GM23338 (cell line): Measurements from ENCODE around the gene SELE. TPM values are rescaled to one million over a fixed set of nuclear protein-coding genes. Genes with fewer than 3 reads are reported as not detected.

Experiments
- ATAC-seq: fragments of 200-7000 bp; cut with Tn5 transposase; 3 replicates; pipeline ENCODE4 v1.9.1; 2020
- DNase-seq: peaks from one replicate; pipeline ENCODE4 v3.0.0-alpha.2; 2015; ENCODE audit warnings: low spot score
- H2AFZ ChIP-seq: fragments of 200-600 bp; sonication (generic); 2 replicates; pipeline ENCODE4 v1.8.0; 2016; ENCODE audit warnings: antibody characterized with exemption, mild to moderate bottlenecking, moderate library complexity
- H3F3A ChIP-seq: fragments of 200-600 bp; sonication (generic); replicated peaks from 2 replicates; pipeline ENCODE4 v1.8.0; 2017; ENCODE audit warnings: antibody characterized with exemption, mixed run types, low read depth
- H3K27ac ChIP-seq: fragments of 200-600 bp; sonication (generic); 2 replicates; pipeline ENCODE4 v1.6.1; 2016; ENCODE audit warnings: low read depth
- H3K27me3 ChIP-seq: fragments of 200-600 bp; sonication (generic); 2 replicates; pipeline ENCODE4 v1.8.0; 2016; ENCODE audit warnings: mild to moderate bottlenecking, mixed run types, moderate library complexity; ENCODE audit not compliant: insufficient read depth
- H3K36me3 ChIP-seq: fragments of 200-600 bp; sonication (generic); 2 replicates; pipeline ENCODE4 v1.8.0; 2016; ENCODE audit warnings: mild to moderate bottlenecking; ENCODE audit not compliant: insufficient read depth
- H3K4me1 ChIP-seq: fragments of 200-600 bp; sonication (generic); 2 replicates; pipeline ENCODE4 v1.8.0; 2016; ENCODE audit warnings: mild to moderate bottlenecking, moderate library complexity; ENCODE audit not compliant: insufficient read depth
- H3K4me2 ChIP-seq: fragments of 200-600 bp; sonication (generic); 2 replicates; pipeline ENCODE4 v1.7.1; 2017; ENCODE audit warnings: mixed run types
- H3K4me3 ChIP-seq: fragments of 200-600 bp; sonication (generic); 2 replicates; pipeline ENCODE4 v1.6.1; 2016; ENCODE audit warnings: mixed run types
- H3K79me2 ChIP-seq: fragments of 200-600 bp; sonication (generic); replicated peaks from 2 replicates; pipeline ENCODE4 v1.8.0; 2017; ENCODE audit warnings: mild to moderate bottlenecking; ENCODE audit not compliant: insufficient read depth
- H3K9me2 ChIP-seq: fragments of 200-600 bp; sonication (generic); 2 replicates; pipeline ENCODE4 v1.8.0; 2017; ENCODE audit not compliant: insufficient read depth
- H4K20me1 ChIP-seq: fragments of 200-600 bp; sonication (generic); replicated peaks from 2 replicates; pipeline ENCODE4 v1.8.0; 2017; ENCODE audit warnings: mild to moderate bottlenecking; ENCODE audit not compliant: insufficient read depth
- H3K27ac Mint-ChIP-seq: 2 replicates; pipeline ENCODE4 v1.8.0; 2020; ENCODE audit warnings: inconsistent platforms, mild to moderate bottlenecking, moderate library complexity, mixed read lengths
- H3K27me3 Mint-ChIP-seq: 3 replicates; pipeline ENCODE4 v1.8.0; 2022; ENCODE audit warnings: low read depth, mild to moderate bottlenecking, moderate library complexity, mixed read lengths, inconsistent platforms; ENCODE audit not compliant: insufficient read depth, poor library complexity
- H3K36me3 Mint-ChIP-seq: 3 replicates; pipeline ENCODE4 v1.8.0; 2021; ENCODE audit warnings: low read depth, mild to moderate bottlenecking, inconsistent platforms, moderate library complexity, mixed read lengths
- H3K4me1 Mint-ChIP-seq: 3 replicates; pipeline ENCODE4 v1.8.0; 2020; ENCODE audit warnings: mild to moderate bottlenecking, inconsistent platforms, mixed read lengths
- H3K4me3 Mint-ChIP-seq: 3 replicates; pipeline ENCODE4 v1.8.0; 2021; ENCODE audit warnings: moderate library complexity, mild to moderate bottlenecking, inconsistent platforms, mixed read lengths
- H3K9me3 Mint-ChIP-seq: 3 replicates; pipeline ENCODE4 v1.8.0; 2020; ENCODE audit warnings: moderate library complexity, mild to moderate bottlenecking, inconsistent platforms, mixed read lengths
- CREB1 ChIP-seq: fragments of 250-450 bp; sonication (Bioruptor Pico); IDR thresholded peaks from 2 replicates; pipeline ENCODE4 v1.5.0; 2020; ENCODE audit warnings: low read depth, mild to moderate bottlenecking, moderate library complexity
- CTCF ChIP-seq, 2 experiments: fragments of 200-600 bp in 1 of 2; sonication (generic) in 1 of 2; conservative IDR thresholded peaks; 2 replicates each; pipeline versions ENCODE4 v1.5.1 to v1.6.1; 2016 to 2017; ENCODE audit warnings: antibody characterized with exemption in 2 of 2, low read depth in 2 of 2, mild to moderate bottlenecking in 2 of 2, moderate library complexity in 1 of 2
- ETS1 ChIP-seq: IDR thresholded peaks from 2 replicates; pipeline ENCODE4 v1.6.1; 2016; ENCODE audit warnings: antibody characterized with exemption
- EZH2 ChIP-seq: fragments of 200-600 bp; sonication (generic); IDR thresholded peaks from one replicate; pipeline ENCODE4 v1.8.0; 2017; ENCODE audit warnings: antibody characterized with exemption, mild to moderate bottlenecking, low read depth; ENCODE audit not compliant: unreplicated experiment
- EZH2phosphoT487 ChIP-seq: fragments of 200-600 bp; sonication (generic); IDR thresholded peaks from one replicate; pipeline ENCODE4 v1.8.1; 2018; ENCODE audit warnings: antibody characterized with exemption; ENCODE audit not compliant: unreplicated experiment
- JUNB ChIP-seq: IDR thresholded peaks from one replicate; pipeline ENCODE4 v1.6.1; 2016; ENCODE audit warnings: antibody characterized with exemption; ENCODE audit not compliant: unreplicated experiment
- NANOG ChIP-seq: IDR thresholded peaks from 2 replicates; pipeline ENCODE4 v1.6.1; 2016; ENCODE audit warnings: antibody characterized with exemption, borderline replicate concordance
- POLR2AphosphoS5 ChIP-seq: IDR thresholded peaks from 2 replicates; pipeline ENCODE4 v1.6.1; 2016; ENCODE audit warnings: antibody characterized with exemption, low read depth
- STAT1 ChIP-seq: IDR thresholded peaks from one replicate; pipeline ENCODE4 v1.6.1; 2016; ENCODE audit warnings: antibody characterized with exemption; ENCODE audit not compliant: unreplicated experiment
- ZNF114 ChIP-seq: fragments of 250-450 bp; sonication (Bioruptor Pico); IDR thresholded peaks from 2 replicates; pipeline ENCODE4 v1.5.0; 2020; ENCODE audit warnings: mild to moderate bottlenecking, moderate library complexity
- ZNF331 ChIP-seq: fragments of 250-450 bp; sonication (Bioruptor Pico); IDR thresholded peaks from 2 replicates; pipeline ENCODE4 v1.5.0; 2020; ENCODE audit warnings: low read depth, mild to moderate bottlenecking, moderate library complexity
- ZNF462 ChIP-seq: fragments of 250-450 bp; sonication (Bioruptor Pico); IDR thresholded peaks from 2 replicates; pipeline ENCODE4 v1.5.0; 2020; ENCODE audit warnings: mild to moderate bottlenecking, moderate library complexity
- polyA plus RNA-seq: library from polyadenylated mRNA; unstranded; fragments of >200 nt; fragmentation: Nextera tagmentation; extraction: Ambion mirVana; gene quantifications from 2 replicates; pipeline ENCODE4 v1.2.1, GENCODE V29; 2016
- total RNA-seq: library from RNA; depleted of rRNA; stranded (reverse); fragments of >200 nt; shearing (Covaris generic); gene quantifications from 2 replicates; pipeline ENCODE4 v1.2.3, GENCODE V29; 2014
- TF ChIP-seq, protein P1 (sequence below): IDR thresholded peaks from one replicate; pipeline ENCODE4 v1.6.1; 2018; ENCODE audit warnings: antibody characterized with exemption; ENCODE audit not compliant: unreplicated experiment

SELE gene
- total and polyA plus RNA-seq, 2 experiments from 2014 or later, result not detected

DNA sequence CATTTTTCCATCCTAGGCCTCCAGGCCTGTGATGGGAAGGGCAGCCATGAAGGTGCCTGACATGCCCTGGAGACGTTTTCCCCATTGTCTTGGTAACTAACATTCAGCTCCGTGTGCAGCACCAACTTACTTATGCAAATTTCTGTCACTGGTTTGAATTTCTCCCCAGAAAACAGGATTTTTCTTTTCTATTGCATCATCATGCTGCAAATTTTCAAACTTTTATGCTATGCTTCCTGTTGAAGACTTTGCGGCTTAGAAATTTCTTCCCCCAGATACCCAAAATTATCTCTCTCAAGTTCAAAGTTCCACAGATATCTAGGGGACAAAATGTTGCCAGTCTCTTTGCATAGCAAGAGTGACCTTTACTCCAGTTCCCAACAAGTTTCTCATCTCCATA lies 25.2 kb upstream of the SELE start:
- Histone ChIP-seq H2AFZ (no peak overlapping the region), H3K79me2 (no peaks in the 10 kb centered on the region), H3K4me1 (no peaks in the 10 kb centered on the region), H3K27ac (no peak overlapping the region), H3F3A (no peaks in the 10 kb centered on the region), H4K20me1 (no peaks in the 10 kb centered on the region), H3K9me2 (peaks cover 3% of the 10 kb centered on the region; the same call in 1 of the 2 replicates), H3K4me3 (no peak overlapping the region), H3K27me3 (no peaks in the 10 kb centered on the region), H3K36me3 (peaks cover 2% of the 10 kb centered on the region; the same call in 1 of the 2 replicates), H3K4me2 (no peak overlapping the region)
- Mint-ChIP-seq H3K4me3 (no peak overlapping the region), H3K9me3 (peaks cover 31% of the 10 kb centered on the region), H3K36me3 (peaks cover 12% of the 10 kb centered on the region; the same call in 2 of the 3 replicates), H3K27me3 (no peaks in the 10 kb centered on the region), H3K4me1 (peaks cover 4% of the 10 kb centered on the region; the same call in 2 of the 3 replicates), H3K27ac (no peak overlapping the region)
- no peak for ATAC-seq
- TF ChIP-seq STAT1 (no peak), NANOG (no peak), CTCF (conservative IDR thresholded peaks at IDR 0.05; ENCODE audit: low read depth in 2 of 2) (no peak), ZNF114 (no peak), EZH2 (no peak), ZNF331 (CRISPR knock-in tag) (no peak), JUNB (no peak), EZH2phosphoT487 (no peak), ZNF462 (CRISPR knock-in tag) (no peak), ETS1 (no peak), POLR2AphosphoS5 (no peak), CREB1 (CRISPR knock-in tag) (no peak)
- TF ChIP-seq, protein P1, sequence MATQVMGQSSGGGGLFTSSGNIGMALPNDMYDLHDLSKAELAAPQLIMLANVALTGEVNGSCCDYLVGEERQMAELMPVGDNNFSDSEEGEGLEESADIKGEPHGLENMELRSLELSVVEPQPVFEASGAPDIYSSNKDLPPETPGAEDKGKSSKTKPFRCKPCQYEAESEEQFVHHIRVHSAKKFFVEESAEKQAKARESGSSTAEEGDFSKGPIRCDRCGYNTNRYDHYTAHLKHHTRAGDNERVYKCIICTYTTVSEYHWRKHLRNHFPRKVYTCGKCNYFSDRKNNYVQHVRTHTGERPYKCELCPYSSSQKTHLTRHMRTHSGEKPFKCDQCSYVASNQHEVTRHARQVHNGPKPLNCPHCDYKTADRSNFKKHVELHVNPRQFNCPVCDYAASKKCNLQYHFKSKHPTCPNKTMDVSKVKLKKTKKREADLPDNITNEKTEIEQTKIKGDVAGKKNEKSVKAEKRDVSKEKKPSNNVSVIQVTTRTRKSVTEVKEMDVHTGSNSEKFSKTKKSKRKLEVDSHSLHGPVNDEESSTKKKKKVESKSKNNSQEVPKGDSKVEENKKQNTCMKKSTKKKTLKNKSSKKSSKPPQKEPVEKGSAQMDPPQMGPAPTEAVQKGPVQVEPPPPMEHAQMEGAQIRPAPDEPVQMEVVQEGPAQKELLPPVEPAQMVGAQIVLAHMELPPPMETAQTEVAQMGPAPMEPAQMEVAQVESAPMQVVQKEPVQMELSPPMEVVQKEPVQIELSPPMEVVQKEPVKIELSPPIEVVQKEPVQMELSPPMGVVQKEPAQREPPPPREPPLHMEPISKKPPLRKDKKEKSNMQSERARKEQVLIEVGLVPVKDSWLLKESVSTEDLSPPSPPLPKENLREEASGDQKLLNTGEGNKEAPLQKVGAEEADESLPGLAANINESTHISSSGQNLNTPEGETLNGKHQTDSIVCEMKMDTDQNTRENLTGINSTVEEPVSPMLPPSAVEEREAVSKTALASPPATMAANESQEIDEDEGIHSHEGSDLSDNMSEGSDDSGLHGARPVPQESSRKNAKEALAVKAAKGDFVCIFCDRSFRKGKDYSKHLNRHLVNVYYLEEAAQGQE, result no peak
- no peak for DNase-seq
